Stimulated activated CD8-positive, alpha-beta memory T cell treated with anti-CD3 and anti-CD28 coated beads, Interleukin-12 subunit alpha, Interleukin-12 subunit beta, amount 100 ng/mL, for 4 hours (primary cell): ENCODE results near the gene PQBP1.

Source experiments
- DNase-seq: peaks from one replicate; pipeline ENCODE4 v3.0.0-alpha.2; 2020; ENCODE audit warnings: low read depth

PQBP1 gene

DNA sequence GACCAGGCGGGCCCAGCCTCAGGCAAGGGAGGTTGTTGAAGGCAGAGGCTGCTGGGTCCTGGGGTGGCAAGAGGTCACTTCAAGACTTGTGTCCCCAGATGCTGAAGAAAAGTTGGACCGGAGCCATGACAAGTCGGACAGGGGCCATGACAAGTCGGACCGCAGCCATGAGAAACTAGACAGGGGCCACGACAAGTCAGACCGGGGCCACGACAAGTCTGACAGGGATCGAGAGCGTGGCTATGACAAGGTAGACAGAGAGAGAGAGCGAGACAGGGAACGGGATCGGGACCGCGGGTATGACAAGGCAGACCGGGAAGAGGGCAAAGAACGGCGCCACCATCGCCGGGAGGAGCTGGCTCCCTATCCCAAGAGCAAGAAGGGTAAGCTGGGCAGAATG, 4.4 kb downstream of the PQBP1 start:
- DNase-seq: no peak

DNA sequence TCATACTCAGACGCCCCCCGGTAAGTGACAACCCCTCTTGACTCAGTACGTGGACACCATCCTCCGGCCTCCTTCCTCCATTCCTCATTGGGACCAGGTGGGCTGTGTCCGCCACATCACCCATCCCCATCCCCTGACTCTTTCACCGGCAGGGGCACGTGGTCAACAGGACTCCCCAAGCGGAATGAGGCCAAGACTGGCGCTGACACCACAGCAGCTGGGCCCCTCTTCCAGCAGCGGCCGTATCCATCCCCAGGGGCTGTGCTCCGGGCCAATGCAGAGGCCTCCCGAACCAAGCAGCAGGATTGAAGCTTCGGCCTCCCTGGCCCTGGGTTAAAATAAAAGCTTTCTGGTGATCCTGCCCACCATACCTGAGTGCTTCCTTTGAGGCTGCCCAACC, 5.0 kb downstream of the PQBP1 start:
- no peak for DNase-seq

DNA sequence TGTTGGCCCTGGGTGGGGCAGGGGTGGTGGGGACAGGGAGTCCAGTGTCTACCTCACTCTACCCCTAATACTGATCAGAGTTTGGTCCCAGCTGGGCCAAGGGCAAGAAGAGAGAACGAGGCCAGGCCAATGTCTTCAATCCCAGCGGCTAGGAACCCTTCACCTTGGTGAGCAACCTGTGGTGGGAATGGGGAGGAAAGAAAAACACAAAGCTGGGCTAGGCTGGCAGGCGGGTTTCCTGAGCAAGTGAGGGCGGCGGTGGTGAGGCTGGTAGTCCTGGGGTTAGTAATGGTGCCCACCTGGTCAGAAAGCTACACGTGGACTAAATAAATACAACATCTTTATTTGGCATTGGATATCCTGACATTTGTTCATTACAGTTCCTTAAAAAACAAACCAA, 5.6 kb downstream of the PQBP1 start:
- DNase-seq: no peak

DNA sequence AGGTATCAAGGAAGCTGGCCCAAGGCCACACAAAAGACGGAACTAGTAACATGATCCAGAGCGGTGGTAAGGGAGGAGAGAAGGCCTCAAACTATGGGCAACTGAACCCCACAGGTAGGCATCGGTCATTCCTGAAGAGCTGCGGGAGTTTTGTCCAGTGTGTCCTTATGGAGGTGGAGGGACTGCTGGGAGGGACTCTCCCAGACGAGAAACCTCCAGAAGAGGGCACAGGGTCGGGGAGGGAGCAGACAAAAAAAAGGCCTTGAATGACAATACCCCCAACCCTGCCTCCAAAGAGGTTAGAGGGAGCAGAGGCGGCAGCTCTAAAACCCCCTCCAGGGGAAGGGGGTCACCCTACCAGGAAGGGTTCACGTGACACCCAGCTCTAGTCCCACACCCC, 6.5 kb downstream of the PQBP1 start:
- DNase-seq: no peak

DNA sequence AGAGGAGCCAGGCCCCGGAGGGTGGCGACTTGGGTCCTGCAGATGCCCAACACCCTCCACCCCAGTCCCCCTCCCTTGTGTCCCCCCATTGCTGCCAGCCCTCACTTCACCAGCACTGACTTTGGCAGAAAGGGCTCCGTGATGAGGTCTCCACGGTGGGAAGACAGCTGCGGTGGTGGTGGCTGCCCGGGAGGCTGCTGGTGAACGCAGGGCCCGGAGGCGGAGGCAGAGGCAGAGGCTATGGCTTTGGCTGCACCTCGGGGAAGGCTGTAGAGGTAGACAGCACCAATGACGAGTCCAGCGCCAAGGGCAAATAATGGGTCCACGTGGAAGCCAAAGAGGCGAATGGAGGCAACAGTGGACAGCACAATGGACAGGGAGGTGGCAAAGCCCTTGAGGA, 6.9 kb downstream of the PQBP1 start:
- DNase-seq: no peak

DNA sequence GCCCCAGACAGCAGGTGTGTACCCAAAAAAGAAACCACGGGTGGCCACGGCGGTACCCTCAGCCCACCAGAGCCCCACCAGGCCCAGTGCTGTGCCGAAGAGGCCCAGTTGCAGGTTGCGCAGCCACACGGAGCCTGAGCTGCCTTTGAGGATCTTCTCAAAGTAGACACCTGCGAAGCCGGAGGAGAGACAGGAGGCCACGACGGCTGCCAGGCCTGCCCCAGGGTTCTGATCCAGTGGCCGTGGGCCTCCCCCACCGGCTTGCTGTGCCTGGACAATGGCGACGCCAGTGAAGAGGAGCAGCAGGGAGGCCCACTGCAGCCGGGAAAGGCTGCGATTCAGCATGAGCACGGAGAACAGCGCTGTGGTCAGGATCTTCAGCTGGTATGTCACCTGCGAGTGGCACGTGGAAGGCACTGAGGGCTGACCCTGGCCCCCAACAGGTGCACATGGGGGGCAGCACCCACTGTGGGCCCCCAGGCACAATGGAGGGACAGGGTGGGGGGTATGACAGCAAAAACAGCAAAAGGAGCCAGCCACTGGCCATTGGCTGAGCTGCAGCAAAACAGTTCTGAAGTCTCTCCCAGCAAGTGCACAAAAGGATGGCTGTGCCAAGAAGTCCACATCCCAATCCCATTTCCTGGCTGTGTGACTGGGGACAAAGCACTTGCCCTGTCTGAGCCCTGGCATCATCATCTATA, 7.5 kb downstream of the PQBP1 start:
- DNase-seq: no peak

DNA sequence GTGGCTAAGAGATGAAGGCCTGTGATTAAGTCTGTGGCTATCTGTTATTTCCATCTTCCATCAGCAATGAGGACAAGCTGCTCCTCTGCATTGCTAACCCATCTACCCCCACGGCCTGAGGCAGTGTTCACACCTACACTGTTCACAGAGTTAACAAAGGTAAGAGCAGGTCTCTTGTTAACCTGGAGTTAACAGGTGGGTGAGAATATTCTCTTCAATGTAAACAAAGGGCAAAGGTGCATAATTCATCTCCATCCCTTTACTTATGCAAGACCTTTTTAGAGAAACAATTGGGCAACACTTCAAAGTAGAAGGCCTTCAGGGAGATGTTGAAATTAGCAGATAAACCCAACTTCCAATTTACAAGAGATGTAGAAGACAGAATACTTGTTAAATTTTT, 10.9 kb downstream of the PQBP1 start:
- DNase-seq: no peak

DNA sequence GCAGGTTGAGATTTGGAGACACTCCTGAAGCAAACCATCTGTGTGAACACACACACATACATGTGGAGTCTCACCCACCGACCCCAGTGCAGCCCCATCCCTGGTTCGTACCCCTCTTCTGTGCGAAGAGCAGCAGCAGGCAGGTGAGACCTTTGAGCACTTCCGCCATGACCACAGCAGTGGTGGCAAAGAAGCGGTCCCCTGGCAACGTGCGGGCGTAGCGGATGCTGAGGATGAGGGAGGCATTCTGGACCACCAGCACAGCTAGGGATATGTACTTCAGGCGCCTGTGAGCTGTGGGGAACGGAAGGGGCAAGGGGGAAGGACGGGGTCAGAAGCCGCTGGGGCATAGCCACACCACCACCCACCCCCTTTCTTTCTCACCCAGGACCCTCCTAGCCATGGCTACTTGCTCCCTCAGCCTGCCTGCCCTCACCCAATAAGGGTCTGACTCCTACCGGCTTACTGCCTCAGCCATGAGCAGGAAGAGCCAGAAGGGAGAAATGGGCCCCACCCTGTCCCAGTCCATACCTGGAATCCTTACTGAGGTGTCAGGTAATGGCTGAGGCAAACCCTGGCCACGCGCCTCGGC, 12.1 kb downstream of the PQBP1 start:
- DNase-seq: no peak

DNA sequence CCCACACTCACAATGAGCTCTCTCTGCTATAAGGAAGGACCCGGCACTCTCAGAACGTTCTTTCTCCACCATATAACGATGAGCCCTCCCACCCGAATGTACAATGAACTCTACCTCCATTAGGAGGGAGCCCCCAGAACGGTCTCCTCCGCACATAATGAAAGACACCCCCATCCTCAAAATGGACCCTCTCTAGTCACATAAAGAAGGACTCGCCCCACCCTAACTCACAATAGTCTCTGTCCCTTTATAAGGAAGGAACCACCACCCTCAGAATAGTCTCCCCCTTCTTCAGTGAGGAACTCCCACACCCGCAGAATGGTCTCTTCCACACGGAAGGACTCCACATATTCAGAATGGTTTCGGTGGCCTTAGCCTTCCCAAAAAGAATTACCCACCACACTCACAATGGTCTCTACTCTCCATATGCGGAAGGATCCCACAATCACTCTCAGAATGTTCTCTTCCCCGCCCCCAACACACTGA, 13.2 kb downstream of the PQBP1 start:
- DNase-seq: no peak

DNA sequence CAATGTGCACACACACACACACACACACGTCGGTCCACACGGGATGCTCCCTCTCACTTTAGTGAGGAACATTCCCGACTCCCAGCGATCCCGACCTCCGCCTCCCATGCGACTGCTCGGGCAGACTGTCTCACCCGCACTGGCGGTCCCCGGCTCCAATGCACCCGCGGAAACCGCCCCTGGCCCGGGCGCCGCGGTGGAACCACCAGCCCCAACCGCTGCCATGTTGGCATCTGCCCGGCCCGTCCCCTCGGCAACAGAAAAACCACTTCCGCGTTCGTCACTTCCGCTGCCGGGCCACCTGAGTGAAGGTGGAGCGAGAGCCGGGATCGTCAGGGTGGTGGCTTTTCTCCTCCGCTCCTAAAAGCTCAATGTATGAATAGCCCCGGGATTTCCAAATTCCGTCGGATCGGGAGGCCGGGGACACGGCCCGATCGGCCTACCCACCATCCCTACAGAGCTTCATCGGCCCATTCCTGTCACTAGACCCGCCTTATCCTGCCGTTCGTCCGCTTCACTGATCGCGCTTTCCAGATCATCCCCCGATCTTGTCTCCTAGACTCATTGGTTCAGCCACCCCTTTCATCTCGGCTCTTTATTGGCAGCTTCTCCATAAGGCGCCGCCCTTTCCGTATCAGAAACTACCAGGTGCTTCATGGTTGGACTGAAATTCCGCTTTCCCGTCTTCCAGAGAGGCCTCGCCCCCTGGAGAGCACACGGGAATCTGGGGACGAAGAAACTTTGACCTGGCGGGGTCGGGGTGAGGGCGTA, 13.9 kb downstream of the PQBP1 start, which contains the start of gene SLC35A2:
SLC35A2 (minus strand) TSS at position 235 of the 771 bp plus-strand sequence; CDS start at position 225, 10 bp downstream.
- DNase-seq: peak; percentile 74

DNA sequence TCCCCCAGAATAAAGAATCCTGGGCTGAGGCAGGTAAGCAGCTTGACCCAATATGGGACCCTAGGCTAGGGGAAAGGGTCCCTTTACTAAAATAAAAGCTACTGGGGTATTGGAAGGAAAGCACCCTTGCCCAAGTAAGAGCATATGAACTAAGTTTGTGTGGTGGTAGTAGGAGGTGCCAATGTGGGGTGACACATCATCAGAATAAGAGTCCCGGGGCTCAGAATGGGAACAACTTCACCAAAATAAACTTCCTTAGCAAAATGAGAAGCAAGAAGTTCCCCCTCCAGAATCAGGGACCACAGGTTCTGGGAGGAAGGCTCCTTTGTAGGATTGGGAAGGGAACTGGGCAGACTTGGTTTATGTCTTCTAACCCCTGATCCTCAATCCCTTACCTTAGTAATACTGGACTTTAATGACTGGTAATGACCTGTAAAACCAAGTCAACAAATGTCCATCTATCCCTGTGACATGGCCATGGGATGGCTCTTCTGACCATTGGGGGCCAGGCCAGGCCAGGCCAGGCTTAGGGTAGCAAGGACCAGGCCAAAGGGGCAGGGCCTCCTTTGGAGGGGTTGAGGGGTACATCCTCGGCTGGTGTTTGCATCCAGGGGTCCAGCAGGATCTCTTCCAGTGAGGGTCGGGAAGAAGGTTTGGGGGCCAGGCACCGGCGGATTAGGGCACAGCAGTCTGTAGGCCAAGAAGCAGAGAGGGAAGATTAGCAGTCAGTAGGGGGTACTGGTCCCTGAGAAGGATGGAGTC, 16.1 kb downstream of the PQBP1 start:
- no peak for DNase-seq

DNA sequence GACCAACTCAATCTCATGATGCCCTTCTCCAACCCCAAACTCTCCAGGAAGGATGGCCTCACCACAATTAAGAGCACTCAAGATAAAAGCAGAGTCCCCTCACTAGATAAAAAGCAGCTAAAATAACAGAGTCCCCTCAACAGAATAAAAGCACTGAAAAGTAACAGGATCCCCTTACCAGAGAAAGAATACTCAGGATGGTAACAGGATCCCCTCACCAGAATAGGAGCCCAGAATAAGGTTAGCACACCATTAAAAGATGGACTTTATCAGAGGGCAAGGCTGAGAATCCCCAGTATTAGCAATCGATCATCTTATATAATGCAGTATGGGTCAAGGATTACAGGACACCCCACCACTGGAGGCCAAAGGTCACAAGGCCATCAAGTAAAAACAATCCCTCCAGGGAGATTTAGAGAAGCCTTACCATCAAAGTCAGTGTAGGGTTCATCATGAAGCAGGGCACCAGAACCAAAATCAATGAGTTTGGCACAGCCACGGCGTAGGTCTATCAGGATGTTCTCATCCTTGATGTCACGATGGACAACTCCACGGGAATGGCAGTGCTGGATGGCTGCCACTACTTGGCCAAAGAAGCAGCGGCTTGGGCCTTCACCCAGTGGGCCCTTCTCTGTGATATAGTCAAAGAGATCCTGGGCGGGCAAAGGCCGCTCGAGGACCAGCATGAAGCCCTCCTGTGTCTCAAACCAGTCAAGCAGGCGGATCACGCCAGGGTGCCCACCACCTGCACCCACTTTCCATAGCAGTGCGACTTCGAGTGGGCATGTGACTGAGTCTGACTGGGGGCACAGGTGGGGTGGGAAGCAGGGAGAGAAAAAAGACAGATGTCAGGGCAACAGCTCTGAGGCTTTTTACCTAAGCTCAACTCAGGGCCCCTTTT, 17.1 kb downstream of the PQBP1 start:
- DNase-seq: no peak

DNA sequence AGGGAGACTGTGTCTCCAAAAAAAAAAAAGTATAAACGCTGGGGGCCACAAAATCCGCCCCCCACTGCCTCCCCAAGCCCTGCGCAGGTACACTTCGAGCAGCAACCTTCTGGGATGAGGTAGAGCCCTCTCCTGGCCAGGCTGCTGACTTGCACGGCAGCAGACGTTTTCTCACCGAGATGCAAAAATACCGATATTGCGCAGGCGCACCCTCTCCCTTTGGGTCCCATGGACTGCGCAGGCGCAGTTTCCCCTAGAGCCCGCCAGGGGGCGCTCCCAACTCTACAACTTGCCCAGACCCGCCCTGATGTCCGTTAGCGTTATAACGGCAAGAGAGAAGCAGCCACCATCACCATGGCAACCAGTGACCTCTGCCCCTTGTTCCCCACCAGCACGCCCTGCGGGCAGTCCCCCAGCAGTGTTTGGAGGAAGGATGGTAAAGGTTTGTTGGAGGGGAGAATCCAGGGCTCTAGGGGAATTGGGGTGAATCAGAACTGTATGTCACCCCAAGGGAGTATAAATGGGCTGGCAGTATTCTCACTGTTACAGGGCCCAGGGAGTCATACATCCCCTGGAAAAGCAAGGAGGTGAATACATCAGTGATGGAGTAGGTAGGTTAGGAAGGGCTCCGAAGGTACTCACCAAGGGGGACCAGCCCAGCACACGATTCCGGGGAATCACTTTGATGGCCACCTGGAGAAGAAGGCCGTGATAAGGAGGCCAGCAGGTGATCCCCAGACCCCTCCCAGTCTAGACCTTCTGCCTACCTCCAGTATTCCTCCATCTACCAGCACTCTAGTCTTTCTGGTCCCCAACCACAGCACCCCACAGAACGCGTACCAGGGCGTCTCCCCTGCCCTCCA, 19.6 kb downstream of the PQBP1 start:
- DNase-seq: peak; percentile 74

DNA sequence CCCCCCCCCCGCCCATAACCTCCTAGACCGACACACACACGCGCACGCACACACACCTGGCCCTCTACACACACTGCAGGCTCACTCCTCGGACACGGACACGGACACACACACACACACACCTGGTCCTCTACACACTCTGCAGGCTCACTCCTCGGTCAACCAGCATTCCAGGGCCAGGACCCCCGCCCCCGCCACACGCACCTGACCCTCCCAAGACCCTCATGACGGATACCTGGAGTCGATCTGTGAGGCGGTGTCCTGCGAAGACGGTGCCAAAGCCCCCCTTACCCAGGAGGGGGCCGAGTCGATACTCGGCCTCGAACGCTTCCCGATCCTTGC, 20.5 kb downstream of the PQBP1 start:
- DNase-seq: no peak

DNA sequence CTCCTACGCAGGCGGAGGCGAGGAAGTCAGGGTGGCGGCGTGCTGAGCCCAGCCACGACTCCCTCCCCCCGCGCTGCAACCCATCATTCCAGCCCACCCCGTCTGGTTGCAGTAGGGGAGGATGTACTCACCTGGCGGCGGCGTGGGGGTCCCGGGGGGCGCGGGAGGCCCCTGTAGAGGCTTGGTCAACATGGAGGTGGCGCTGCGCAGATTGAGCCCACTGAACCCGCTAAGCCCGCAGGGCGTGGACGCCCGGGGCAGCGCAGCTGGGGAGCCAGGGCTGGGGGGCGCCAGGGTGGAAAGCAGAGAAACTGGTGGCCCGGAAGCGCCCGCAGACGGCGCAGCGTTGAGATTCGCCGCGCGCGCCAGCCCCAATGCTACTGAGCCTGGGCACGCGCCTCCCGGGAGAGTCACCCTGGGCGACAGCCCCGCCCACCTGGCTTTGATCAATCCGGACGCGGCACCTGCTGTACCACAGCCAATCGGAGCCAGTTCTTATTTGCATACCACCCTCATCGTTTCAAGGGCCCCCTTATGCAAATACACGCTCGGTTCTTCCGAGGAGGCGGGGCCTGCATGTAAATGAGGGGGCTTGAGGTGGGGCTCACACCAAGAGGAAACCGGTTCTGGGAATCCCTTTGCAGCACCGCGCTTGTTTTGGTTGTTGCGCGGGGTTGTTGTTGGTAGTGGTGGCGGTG, 21.1 kb downstream of the PQBP1 start, which contains the start of gene PIM2:
PIM2 (minus strand) TSS at position 382 of the 698 bp plus-strand sequence; CDS start at position 192, 190 bp downstream.
- DNase-seq: peak; percentile 77

DNA sequence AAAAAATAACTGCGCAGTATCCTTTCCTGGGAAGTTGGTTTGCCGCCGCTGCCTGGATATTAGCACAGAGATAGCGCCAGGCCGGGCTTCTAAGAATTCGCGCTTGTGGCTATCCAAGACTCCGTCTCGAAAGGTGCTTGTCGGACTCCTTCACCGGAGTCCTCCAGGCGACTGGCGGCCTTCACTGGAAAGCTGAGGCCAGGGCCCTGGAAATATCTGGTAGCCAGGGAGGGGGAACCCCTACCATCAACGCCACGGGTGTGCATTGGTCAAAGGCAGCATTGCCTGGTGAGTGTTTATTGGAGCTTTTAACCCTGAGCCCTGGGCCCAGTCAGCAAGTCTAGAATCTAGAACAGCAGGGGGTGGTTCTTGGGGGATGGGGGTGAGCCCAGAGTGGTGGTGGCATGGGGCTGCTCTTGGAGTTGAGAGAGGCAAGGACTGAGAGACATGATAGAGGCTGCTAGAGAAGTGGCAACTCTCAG, 21.7 kb downstream of the PQBP1 start:
- no peak for DNase-seq

DNA sequence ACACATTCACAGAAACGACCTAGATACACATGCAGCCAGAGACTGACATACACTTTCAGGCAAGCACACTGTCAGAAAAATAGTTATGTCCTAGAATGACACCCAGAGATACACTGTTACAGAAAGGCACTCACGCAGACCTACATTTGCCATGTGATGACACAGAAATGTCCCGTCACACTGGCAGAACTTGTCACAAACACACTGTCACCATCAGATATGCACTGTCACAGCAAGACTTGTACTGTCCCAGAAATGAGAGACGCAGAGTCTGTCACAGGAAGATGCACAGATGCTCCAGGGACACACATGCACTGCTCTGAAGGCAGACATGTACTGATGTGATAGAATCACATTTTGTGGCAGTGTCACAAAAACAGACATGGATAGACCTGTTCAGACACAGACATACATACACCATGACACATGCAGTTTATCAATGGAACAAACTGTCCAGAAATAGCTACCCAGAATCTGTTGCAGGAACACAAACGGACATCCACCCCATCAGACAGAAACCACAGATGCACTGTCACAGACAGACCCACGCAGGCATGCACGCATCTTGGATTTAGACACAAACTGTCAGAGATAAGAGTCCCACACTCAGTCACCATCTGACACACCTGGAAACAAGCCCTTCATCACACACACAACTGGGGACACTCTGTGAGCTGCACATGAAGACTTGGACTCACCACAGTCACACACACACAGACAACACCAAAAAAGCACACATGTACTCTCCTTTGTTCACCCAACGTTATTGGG, 22.4 kb downstream of the PQBP1 start:
- no peak for DNase-seq

DNA sequence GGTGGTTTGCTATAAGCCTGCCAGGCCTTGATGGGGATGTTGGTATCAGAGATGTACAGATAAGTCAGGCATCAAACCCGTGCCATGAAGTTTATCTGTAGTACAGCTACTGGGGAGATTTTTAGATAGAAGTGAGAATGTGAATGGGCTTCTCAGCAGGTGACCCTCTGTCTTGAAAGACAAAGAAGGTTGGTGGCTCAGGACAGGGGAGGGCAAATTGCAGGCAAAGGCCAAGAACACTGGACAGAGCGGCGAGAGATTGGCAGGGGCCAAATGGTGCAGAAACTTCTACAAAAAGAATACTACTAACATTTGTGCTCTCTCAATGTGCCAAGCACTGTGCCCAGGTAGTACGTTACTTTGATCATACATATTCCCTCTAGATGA, 23.0 kb downstream of the PQBP1 start:
- no peak for DNase-seq

DNA sequence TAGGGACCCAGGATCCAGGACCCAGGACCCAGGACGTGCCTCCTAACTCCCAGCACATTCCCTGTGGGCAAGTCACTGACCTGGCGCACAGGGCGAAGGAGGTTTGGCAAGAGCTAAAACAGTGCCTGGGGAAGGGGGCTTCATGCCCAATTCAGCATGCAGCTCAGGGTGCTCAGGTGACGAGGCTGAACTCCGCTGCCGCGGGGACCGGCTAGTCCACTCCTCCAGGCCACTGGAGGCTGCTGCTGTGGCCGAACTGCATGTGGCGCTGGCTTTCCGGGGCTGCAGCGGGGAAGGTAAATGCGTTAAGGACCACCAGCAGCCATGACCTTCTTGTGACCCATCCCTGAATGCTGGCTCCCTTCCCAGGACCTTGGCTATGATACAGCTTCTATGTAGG, 26.0 kb downstream of the PQBP1 start:
- DNase-seq: no peak
